A549 (cell line): Measurements from ENCODE around the gene GNG4.

Experiments
- ATOH8 ChIP-seq: fragments of 250-450 bp; sonication (Bioruptor Pico); IDR thresholded peaks from 2 replicates; pipeline ENCODE4 v1.5.0; 2020; ENCODE audit warnings: low read depth, mild to moderate bottlenecking, moderate library complexity
- CTCF ChIP-seq: fragments of >200 bp; sonication (Bioruptor Twin); formaldehyde crosslinking; IDR thresholded peaks from 3 replicates; pipeline ENCODE4 v1.5.1; 2016
- EP300 ChIP-seq, 2 experiments: fragments of >200 bp; sonication (Bioruptor Twin); formaldehyde crosslinking; IDR thresholded peaks; 2 replicates in 1 of 2; 3 replicates in 1 of 2; pipeline ENCODE4 v1.6.1; 2016 to 2017
- HES2 ChIP-seq: fragments of >200 bp; sonication (Bioruptor Twin); formaldehyde crosslinking; IDR thresholded peaks from 2 replicates; pipeline ENCODE4 v1.6.1; 2016
- MAX ChIP-seq: IDR thresholded peaks from 2 replicates; pipeline ENCODE4 v1.6.1; 2012
- MAZ ChIP-seq: fragments of 150-350 bp; IDR thresholded peaks from 2 replicates; pipeline ENCODE4 v1.6.1; 2014; ENCODE audit warnings: antibody characterized with exemption, low read depth, low read length, borderline replicate concordance
- PBX3 ChIP-seq: IDR thresholded peaks from 2 replicates; pipeline ENCODE4 v1.6.1; 2012
- POLR2A ChIP-seq: IDR thresholded peaks from 2 replicates; pipeline ENCODE4 v1.6.1; 2012; ENCODE audit warnings: mild to moderate bottlenecking, low read length
- RAD21 ChIP-seq, 2 experiments: fragments of >200 bp in 1 of 2; sonication (Bioruptor Twin) in 1 of 2; formaldehyde crosslinking in 1 of 2; IDR thresholded peaks in 1 of 2; conservative IDR thresholded peaks in 1 of 2; 2 replicates in 1 of 2; 3 replicates in 1 of 2; pipeline ENCODE4 v1.6.1; 2012 to 2018; ENCODE audit warnings: inconsistent platforms in 1 of 2
- RARB ChIP-seq: fragments of 250-450 bp; sonication (Bioruptor Pico); IDR thresholded peaks from 2 replicates; pipeline ENCODE4 v1.8.0; 2021; ENCODE audit warnings: mild to moderate bottlenecking, moderate library complexity
- REST ChIP-seq: fragments of 200-600 bp; sonication (generic); IDR thresholded peaks from 2 replicates; pipeline ENCODE4 v1.6.1; 2016; ENCODE audit warnings: antibody characterized with exemption, mild to moderate bottlenecking, moderate library complexity
- SMC3 ChIP-seq: fragments of >200 bp; sonication (Bioruptor Twin); formaldehyde crosslinking; IDR thresholded peaks from 3 replicates; pipeline ENCODE4 v1.6.1; 2018; ENCODE audit warnings: inconsistent platforms
- TFCP2L1 ChIP-seq: fragments of 250-450 bp; sonication (Bioruptor Pico); IDR thresholded peaks from 2 replicates; pipeline ENCODE4 v1.5.0; 2021; ENCODE audit warnings: mild to moderate bottlenecking
- ZC3H11A ChIP-seq: fragments of 450-650 bp; IDR thresholded peaks from 2 replicates; pipeline ENCODE4 v1.6.1; 2014; ENCODE audit warnings: antibody characterized with exemption, mild to moderate bottlenecking

GRCh38 chr1:235688096-235688495, 38.5 kb upstream of the GNG4 start:
- no peak for TF ChIP-seq REST
- TF ChIP-seq POLR2A, result no peak
- no peak for TF ChIP-seq EP300 (IDR thresholded peaks at IDR 0.05)
- no peak for TF ChIP-seq RAD21 (conservative IDR thresholded peaks at IDR 0.05 in 1 of 2, IDR thresholded peaks at IDR 0.05 in 1 of 2)
- no peak for TF ChIP-seq ZC3H11A
- no peak for TF ChIP-seq RARB (CRISPR knock-in tag)
- TF ChIP-seq CTCF, result no peak
- no peak for TF ChIP-seq MAZ
- no peak for TF ChIP-seq TFCP2L1
- no peak for TF ChIP-seq SMC3
- TF ChIP-seq PBX3, result no peak
- TF ChIP-seq MAX, result no peak
- TF ChIP-seq HES2, result no peak
- no peak for TF ChIP-seq ATOH8
